ENCODE results near the gene PALM2AKAP2.

PALM2AKAP2 gene

GRCh38 chr9:109775516-109775915, 4.5 kb upstream of the PALM2AKAP2 start:
- no peak for DNase-seq

GRCh38 chr9:109776391-109776790, 3.6 kb upstream of the PALM2AKAP2 start:
- DNase-seq = no peak

GRCh38 chr9:109780453-109781033, 545 bp downstream of the PALM2AKAP2 start:
- DNase-seq = peak; percentile 74

GRCh38 chr9:109781086-109781485, 1.1 kb downstream of the PALM2AKAP2 start:
- no peak for DNase-seq

GRCh38 chr9:109781541-109782197, 1.7 kb downstream of the PALM2AKAP2 start:
- DNase-seq = no peak

- no peak for DNase-seq
These were observed 7.7 kb downstream of the PALM2AKAP2 start for GRCh38 chr9:109787735-109788134.

- DNase-seq = no peak
These were observed 9.6 kb downstream of the PALM2AKAP2 start for GRCh38 chr9:109789556-109789955.

GRCh38 chr9:109789971-109790370, 10.0 kb downstream of the PALM2AKAP2 start:
- DNase-seq = no peak

GRCh38 chr9:109791003-109791677, 11.1 kb downstream of the PALM2AKAP2 start:
- no peak for DNase-seq

- no peak for DNase-seq
These were observed 11.7 kb downstream of the PALM2AKAP2 start for GRCh38 chr9:109791747-109792146.

- no peak for DNase-seq
These were observed 13.1 kb downstream of the PALM2AKAP2 start for GRCh38 chr9:109792951-109793546.

- DNase-seq = no peak
These were observed 13.9 kb downstream of the PALM2AKAP2 start for GRCh38 chr9:109793921-109794320.

GRCh38 chr9:109794361-109795012, 14.5 kb downstream of the PALM2AKAP2 start:
- no peak for DNase-seq

GRCh38 chr9:109795613-109796012, 15.6 kb downstream of the PALM2AKAP2 start:
- DNase-seq = no peak

- DNase-seq = no peak
These were observed 16.1 kb downstream of the PALM2AKAP2 start for GRCh38 chr9:109796078-109796477.

- DNase-seq = no peak
These were observed 17.0 kb downstream of the PALM2AKAP2 start for GRCh38 chr9:109797006-109797405.

GRCh38 chr9:109797509-109797908, 17.5 kb downstream of the PALM2AKAP2 start:
- DNase-seq = no peak

- DNase-seq = no peak
These were observed 19.1 kb downstream of the PALM2AKAP2 start for GRCh38 chr9:109799141-109799540.

GRCh38 chr9:109799792-109800191, 19.8 kb downstream of the PALM2AKAP2 start:
- DNase-seq = no peak

- no peak for DNase-seq
These were observed 21.5 kb downstream of the PALM2AKAP2 start for GRCh38 chr9:109801484-109801883.

- no peak for DNase-seq
These were observed 22.5 kb downstream of the PALM2AKAP2 start for GRCh38 chr9:109802491-109802890.

GRCh38 chr9:109805050-109805449, 25.1 kb downstream of the PALM2AKAP2 start:
- no peak for DNase-seq

- DNase-seq = no peak
These were observed 26.6 kb downstream of the PALM2AKAP2 start for GRCh38 chr9:109806506-109807115.
